Uterus (tissue), 2 donors: ENCODE results near the gene NUDT4.

Source experiments
- POLR2A ChIP-seq, 2 donors: fragments of 450-650 bp; IDR thresholded peaks; one replicate each; pipeline ENCODE4 v1.6.1; 2016; ENCODE audit warnings: antibody characterized with exemption in 2 of 2, mild to moderate bottlenecking in 1 of 2, moderate library complexity in 1 of 2
- TF ChIP-seq, protein P1 (sequence below), 4 experiments: fragments of 200-600 bp in 2 of 4; fragments of 450-650 bp in 2 of 4; sonication (generic) in 2 of 4; IDR thresholded peaks; one replicate each; pipeline ENCODE4 v1.5.1; 2016 to 2019; ENCODE audit warnings: antibody characterized with exemption in 4 of 4, mild to moderate bottlenecking in 2 of 4, moderate library complexity in 1 of 4

- TF ChIP-seq, protein P1, sequence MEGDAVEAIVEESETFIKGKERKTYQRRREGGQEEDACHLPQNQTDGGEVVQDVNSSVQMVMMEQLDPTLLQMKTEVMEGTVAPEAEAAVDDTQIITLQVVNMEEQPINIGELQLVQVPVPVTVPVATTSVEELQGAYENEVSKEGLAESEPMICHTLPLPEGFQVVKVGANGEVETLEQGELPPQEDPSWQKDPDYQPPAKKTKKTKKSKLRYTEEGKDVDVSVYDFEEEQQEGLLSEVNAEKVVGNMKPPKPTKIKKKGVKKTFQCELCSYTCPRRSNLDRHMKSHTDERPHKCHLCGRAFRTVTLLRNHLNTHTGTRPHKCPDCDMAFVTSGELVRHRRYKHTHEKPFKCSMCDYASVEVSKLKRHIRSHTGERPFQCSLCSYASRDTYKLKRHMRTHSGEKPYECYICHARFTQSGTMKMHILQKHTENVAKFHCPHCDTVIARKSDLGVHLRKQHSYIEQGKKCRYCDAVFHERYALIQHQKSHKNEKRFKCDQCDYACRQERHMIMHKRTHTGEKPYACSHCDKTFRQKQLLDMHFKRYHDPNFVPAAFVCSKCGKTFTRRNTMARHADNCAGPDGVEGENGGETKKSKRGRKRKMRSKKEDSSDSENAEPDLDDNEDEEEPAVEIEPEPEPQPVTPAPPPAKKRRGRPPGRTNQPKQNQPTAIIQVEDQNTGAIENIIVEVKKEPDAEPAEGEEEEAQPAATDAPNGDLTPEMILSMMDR (IDR thresholded peaks at IDR 0.05): no peak
- TF ChIP-seq POLR2A (IDR thresholded peaks at IDR 0.05): no peak
These were observed 35.3 kb downstream of the NUDT4 start for GRCh38 chr12:93413064-93413463.
